NCI-H526 (cell line): ENCODE measurements around the gene ZNF579.

ENCODE experiments used
- DNase-seq, 2 experiments: peaks; one replicate each; lab custom pipeline; 2025; lab: John Stamatoyannopoulos, UW

Gene ZNF579

DNA sequence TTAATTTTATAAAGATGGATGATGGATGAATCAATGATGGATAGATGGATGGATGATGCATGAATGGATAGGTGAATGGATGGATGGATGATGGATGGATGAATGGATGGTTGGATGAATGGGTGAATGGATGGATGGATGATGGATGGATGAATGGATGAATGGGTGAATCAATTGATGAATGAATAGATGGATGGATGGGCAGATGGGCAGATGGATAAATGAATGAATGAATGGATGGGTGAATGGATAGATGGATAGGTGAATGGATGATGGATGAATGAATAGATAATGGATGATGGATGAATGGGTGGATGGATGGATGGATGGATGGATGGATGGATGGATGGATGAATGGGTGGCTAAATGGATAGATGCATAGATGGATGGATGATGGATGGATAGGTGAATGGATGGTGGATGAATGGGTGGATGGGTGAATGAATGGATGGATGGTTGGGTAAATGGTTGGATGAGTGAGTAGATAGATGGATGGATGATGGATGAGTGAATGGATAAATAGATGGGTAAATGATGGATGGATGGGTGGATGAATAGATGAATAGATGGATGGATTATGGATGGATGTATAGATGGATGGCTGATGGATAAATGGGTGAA, 12.8 kb downstream of the ZNF579 start:
- no peak for DNase-seq

DNA sequence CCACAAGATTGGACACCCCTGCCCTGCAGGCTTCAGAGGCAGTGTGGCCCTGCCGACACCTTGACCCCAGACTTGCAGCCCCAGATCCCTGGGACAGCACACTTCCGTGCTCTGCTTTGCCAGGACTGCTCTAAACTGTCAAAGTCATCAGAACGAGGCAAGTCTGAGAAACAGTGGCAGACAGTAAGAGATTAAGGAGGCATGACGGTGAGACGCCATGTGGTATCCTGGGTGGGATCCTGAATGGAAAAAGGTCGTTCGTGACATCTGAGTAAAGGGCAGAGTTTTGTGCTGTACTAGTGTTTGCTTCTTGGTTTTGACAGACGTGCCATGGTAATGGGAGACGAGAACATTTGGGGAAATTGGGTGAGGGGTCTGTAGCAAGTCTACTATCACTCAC, 13.8 kb downstream of the ZNF579 start:
- no peak for DNase-seq

DNA sequence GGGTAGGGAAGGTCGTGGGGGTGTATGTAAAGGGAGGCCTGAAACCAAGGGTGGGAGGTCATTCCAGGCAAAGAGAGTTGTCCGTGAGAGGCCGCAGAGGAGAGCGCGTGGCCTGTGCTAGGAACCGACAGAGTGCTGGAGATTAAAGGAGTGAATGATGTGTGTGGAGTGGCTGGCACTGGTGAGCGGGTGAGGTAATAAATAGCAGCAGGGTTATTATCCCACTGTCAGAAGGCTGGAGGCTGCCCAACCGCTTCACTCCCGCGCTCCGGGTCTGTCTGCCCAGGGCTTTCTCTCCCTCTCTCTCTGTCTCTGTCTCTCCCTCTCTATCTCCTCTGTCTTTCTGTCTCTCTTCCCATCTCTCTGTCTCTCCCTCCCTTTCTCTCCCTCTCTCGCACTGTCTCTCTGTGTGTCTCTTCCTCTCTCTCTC, 17.4 kb downstream of the ZNF579 start:
- DNase-seq: no peak

DNA sequence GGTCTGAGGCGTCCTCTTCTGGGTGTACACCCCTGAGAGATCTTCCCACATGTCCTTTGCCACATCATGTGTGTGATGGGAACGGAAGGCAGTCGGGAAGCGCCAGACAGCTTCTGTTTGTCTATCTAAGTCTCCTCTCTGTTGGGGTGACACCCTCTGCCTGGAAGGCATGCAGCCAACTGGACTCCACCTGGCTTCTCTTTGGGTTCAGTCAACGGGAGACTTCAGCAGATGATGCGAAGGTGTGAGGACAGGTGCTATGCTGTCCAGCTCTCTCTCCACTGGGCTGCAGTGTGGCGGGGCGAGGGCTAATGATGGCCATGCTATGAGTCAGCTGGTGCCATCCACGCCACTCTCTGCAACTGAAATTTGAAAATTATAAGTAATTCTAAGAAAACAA, 21.0 kb downstream of the ZNF579 start:
- DNase-seq: no peak

DNA sequence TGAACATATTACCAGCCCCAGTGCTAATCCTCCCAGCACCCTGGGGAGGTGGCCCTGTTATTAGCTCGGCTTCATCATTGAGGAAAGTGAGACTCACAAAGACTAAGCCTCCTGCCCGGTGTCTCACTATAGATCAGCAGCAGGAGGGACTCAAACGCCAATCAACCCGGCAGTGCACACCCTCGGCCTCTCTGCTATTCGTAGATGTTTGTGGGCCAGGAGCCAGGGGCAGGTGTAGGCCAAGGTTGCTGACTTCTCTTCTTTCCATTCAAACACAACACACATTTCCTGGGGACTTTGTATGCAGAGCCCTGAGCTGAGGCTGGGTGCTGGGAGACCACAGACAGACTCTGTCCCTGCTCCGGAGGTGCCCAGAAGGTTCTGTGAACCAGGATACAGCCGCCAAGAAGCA, 25.9 kb downstream of the ZNF579 start:
- no peak for DNase-seq

DNA sequence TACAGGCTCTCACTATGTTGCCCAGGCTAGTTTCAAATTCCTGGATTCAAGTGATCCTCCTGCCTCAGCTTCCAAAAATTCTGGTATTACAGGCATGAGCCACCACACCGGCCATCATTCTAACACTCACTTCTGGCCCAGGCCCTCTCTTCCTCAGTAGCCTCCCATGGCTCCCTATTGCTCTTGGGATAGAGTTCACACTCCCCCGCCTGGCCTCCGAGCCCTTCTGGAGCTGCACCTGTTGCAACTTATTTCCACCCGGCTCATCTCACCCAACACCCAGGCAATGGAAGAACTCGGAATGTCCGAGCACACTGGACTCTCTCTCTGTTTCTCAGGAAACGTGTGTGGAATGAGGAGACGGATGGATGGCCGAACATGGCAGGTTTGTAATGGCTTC, 26.3 kb downstream of the ZNF579 start:
- no peak for DNase-seq

DNA sequence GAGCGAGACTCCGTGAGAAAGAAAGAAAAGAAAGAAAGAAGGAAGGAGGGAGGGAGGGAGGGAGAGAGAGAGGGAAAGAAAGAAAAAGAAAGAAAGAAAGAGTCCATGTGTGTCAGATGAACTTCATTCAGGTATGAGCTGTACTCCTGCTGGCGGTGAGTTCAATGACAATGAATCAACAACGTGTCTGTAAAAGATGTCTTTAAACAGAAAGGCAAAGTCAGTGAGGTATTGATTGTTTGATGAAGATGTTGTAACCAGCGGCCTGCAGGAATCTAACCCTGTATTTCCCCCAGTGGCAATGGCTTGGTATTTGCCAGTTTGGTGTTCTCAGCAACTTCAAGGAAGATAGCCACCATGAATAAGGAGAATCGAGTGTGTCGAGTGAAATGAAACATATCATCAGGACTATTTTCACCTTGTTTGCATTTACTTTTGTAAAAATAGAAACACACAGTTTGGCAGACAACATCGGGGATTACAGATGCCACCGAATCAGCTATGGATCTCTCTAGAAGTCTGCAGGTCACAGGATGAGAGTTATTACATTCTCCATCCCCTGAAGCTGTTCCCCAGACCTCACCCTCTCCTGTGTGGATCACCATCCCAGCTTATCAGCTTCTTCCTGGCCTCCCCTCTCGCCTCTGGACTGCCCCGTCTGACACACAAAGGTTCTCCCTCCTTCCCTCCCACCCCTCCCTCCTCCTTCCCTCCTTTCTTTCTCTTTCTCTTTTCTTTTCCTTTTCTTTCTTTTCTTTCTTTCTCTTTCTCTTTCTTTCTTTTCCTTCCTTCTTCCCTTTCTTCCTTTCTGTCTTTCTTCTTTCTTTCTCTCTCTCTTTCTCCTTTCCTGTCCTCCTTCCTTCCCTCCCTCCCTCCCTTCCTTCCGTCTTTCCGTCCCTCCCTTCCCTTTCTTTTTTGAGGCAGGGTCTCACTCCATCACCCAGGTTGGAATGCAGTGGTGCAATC, 27.1 kb downstream of the ZNF579 start:
- DNase-seq: no peak

DNA sequence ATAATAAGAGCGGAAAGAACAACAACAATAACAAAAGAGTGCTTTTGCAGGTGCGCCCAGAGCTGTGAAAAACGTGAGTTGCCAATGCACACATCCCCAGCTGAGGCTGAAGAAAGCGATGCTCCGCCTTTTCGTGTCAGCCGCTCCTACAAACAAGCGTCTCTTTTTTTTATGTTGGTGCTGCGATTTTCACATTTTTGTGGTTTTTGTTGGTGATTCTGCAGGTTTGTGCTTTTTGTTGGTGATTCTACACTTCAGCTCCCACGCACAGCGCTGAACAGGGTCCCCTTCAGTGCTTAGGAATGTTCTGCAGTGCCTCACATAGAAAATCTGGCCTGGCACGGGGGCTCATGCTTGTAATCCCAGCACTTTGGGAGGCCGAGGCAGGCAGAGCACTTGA, 28.0 kb downstream of the ZNF579 start:
- no peak for DNase-seq

DNA sequence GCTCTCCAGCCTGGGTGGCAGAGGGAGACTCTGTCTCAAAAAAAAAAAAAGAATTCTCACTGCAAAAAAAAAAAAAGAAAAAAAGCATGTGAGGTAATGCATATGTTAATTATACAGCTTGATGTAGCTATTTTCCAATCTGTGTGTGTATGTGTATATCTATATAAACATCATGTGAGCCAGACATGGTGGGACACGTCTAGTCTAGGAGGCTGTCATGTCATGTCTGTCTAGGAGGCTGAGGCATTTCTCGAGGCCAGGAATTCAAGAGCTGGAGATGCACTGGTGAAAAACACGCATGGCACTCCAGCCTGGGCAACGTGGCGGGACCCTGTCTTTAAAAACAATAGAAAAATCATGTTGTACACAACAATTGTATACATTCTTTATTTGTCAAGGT, 28.4 kb downstream of the ZNF579 start:
- DNase-seq: no peak

DNA sequence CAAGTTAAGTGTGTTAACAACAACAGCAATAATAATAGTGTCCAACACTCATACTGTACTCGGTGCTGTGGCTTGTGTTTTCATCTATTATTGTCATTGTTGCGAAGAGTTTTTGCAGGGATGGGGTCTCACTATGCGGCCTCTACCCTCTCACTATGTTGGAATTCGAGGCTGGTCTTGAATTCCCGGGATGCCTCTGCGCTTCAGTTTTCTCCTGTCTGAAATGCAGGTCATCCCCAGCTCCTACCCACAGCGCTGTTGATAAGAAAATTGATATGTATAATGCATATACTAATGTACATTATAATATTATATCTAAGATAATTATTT, 30.4 kb downstream of the ZNF579 start:
- DNase-seq: no peak

DNA sequence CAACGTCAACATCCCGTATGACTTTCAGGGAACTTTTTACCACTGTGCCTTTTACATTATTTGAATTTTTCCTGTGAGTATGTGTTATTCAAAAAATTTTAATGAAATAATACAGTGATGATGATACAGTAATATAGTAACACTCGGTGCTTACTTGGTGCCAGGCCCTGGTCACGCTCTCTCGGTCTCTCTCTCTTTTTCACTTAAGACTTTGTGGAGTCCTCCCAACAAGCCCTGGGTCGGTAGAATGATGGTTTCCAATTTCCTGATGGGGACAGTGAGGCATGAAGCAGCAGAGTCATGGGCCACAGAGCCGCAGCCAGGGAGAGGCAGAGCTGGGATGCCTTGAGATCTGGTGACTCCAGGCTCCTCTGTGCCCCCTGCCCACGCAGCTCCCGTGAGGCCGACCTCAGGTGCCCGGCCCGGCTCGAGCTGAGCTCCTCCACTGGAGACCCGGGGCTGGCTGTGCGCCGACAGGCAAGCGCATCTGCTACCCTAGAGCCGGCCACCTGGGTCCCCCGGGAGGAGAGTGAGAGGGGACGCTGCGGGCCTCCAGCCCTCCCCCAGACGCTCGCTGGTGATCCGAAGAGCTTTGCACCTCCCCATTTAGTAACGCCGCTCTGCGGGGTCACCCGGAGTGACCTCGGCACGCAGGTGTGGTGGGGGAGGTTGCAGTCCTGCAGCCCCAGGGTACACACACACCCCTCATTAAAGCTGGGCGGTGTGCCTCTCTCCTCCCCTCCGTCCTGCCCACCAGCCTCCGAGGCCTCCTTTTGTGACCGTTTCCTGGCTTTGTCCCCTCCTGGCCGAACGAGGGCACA, 30.9 kb downstream of the ZNF579 start:
- peak in 1 of 2 experiments; percentile 35 for DNase-seq

DNA sequence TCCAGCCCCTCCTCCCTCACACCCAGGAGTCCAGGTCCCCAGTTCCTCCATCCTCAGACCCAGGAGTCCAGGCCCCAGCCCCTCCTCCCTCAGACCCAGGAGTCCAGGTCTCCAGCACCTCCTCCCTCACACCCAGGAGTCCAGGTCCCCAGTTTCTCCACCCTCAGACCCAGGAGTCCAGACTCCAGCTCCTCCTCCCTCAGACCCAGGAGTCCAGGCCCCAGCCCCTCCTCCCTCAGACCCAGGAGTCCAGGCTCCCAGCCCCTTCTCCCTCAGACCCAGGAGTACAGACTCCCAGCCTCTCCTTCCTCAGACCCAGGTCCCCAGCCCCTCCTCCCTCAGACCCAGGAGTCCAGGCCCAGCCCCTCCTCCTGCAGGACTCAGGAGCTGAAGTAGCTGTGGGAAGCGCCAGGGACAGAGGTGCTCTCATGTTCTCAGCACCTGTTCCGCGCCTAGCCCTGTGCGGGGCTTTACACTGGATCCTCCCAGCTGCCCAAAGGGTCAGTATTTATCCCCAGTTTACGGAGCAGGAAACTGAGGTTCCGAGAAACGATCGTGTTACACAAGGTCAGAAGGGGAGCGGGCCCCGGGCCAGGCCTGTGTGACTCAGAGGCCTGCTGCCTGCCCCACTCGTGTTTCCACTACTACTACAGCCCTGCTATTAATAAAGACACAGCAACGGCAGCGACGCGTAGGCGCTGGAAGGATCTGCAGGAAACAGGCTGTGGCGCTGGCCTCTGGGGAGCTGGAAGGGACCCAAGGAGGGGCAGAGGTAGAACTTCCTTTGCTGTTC, 33.6 kb downstream of the ZNF579 start:
- no peak for DNase-seq

DNA sequence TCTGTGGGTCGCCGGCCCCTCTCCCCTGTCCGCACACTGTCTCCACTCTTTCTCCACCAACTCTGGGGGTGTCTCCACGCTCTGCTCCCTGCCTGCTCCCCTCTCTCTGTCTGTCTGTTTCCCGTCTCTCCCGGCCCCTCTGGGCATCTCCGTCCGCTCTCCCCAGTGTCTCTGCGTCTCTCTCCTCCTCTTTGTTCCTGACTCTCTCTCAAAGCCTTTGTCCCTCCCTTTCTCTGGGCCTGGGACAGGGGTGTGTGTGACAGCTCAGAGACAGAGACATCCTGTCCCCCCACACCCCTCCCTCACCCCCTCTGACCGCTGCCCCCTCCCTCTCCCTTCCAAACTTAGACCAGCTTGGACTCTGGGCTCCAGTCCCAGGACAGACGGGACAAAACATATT, 34.6 kb downstream of the ZNF579 start:
- DNase-seq: no peak

DNA sequence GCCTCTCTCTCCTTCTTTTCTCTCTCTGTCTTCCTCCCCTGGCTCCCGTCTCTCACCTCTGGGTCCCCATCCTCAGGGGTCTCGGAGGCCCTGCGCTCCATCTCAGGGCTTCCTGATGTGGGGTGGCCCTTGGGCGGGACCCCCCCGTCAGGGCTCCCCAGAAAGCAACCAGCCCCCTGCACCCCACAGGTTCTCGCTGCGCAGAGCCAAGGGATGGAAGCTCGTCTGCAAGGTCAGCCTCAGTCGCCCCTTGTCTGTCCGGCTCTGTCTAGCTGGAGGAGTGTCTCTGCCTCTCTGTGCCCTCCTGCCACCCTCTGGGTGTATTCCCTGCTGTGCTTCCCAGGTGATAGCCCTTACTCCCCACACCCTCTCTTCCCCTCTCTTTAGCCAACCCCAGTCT, 35.2 kb downstream of the ZNF579 start, which contains the start of gene SBK3:
Gene SBK3 (minus strand): TSS at position 101 of the 400 bp plus-strand sequence. CDS start 0 bp downstream, at position 101.
- no peak for DNase-seq

DNA sequence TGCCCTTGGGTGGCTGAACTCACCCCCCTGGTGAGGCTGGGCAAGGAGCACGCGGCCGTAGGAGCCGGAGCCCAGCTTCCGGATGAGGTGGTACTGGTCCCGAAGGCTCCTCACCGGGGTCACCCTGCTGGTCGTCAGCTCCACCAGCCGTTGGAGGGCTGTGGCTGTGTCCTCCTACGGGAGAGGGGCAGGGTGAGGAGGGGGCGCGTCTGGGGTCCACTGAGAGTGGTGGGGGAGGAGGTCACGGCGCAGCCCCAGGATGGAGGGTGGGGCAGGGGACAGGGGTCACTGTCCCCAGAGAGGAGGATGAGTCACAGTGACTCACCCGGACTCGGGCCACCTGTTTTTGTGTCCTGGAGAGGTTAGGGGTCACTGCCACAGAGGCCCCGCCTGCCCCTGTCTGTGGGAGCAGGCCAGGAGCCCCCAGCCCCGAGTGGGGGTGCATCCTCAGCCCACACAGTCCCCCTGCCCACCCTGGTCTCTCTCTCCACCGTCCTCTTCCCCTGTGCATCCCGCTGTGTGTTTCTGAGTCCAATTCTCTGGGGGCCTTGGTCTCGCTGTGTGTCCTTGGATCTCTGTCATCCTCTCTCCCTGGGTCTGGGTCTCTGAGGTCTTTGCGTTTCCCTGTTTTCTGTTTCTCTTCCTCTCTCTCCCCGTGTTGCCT, 35.7 kb downstream of the ZNF579 start:
- no peak for DNase-seq

DNA sequence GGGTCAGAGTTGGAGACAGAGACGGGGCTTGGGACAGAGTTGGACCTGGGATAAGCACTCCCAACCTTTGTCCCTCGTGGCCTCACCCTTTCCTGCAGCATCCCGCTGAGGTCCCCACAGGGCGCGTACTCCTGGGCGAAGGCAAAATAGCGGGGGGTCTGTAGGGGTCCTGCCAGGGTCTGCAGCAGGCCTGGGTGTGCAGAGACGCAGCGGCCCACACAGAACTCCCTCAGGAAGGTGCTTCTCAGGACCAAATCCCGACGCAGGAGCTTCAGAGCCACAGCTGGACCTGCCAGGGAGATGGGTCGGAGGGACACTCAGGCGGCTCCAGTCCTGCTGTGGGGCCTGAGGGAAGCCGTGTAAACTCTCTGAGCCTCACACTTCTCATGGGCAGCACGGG, 36.6 kb downstream of the ZNF579 start:
- no peak for DNase-seq

DNA sequence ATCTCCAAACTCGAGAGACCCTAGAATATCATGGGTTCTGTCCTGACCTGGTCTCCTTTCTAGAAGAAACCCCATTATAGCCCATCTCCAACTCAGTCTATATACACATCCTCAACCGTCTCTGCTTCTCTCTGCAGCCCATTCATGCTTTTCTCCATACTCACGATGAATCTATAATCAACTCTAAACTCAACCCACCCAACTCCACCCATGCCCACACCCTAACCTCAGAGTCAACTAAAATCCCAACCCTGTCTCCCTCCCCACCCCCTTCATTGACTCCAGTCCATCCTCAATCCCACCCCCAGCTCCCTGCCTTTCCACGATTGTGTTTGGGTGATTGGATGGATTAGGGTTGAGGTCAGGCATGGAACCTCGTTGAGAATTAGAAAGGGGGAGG, 37.1 kb downstream of the ZNF579 start:
- DNase-seq: no peak

DNA sequence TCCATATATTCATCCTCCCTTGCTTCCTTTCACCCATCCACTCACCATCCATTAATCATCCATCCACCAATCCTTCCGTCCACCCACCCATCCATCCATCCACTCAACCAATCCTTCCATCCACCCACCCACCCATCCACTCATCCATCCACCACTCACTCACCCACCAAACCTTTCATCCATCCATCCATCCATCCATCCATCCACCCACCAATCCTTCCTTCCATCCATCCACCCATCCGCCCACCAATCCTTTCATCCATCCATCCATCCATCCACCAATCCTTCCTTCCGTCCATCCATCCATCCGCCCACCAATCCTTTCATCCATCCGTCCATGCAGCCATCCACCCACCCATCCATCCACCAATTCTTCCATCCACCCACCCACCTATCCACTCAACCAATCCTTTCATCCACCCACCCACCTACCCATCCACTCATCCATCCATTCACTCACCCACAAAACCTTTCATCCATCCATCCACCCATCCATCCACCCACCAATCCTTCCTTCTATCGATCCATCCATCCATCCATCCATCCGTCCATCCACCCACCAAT, 38.3 kb downstream of the ZNF579 start:
- no peak for DNase-seq

DNA sequence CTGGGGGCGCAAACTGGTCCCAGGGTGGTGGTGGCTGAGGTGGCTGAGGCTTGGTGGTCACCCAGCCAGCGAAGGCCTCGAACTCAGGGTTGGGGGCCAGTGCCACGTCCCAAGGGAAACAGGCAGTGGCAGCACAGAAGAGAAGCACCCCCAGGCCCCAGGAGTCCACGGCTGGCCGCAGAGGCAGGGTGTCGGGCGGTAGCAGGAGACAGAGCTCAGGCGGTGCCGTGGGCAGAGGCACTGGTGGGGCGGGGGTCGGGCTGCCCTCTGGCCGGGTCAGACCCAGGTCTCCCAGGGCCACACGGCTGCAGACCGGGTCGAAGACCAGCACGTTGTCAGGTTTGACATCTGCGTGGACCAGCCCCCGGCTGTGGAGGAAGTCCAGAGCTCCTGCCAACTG, 39.6 kb downstream of the ZNF579 start:
- DNase-seq: no peak

DNA sequence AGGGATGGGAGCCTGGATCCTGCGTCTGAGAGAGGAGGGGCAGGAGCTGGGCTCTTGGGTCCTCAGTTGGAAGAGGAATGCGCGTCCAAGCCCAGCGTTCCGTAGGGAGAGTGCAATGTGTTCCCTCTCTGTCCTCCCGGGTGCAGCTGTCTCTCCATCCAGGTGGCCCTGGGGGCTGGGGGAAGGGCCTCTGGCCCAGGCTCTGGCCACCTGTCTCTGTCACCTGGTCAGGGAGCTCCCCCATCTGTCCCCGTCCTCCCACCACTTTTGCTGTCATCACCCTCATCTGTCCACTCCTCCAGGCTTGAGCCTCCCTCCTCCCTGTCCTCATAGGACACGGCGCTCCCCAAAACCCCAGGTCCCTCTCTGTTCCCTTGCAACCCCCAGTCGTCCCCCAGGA, 40.0 kb downstream of the ZNF579 start:
- DNase-seq: no peak
